Fibroblast of lung (primary cell): ENCODE measurements around the gene ENPP7. TPM values are rescaled to one million over a fixed set of nuclear protein-coding genes. Genes with fewer than 3 reads are reported as not detected.
"Not testable (repeated sequence)": the region's sequence is repeated elsewhere in the genome, so short reads cannot be mapped to it uniquely, and the experiment has no call there.

Experiments used
- DNase-seq, 2 donors: peaks; one replicate each; pipeline versions ENCODE4 v3.0.0 to v3.0.0-alpha.2; 2010; ENCODE audit warnings: low read depth in 2 of 2
- H2AFZ ChIP-seq: 2 replicates; pipeline ENCODE4 v1.5.1; 2012; ENCODE audit warnings: low read length, control low read depth, inconsistent platforms
- H3K27ac ChIP-seq: 2 replicates; pipeline ENCODE4 v1.5.1; 2011; ENCODE audit warnings: low read length, control low read depth; ENCODE audit not compliant: insufficient read depth
- H3K27me3 ChIP-seq: 2 replicates; pipeline ENCODE4 v1.5.1; 2011; ENCODE audit warnings: mild to moderate bottlenecking, low read length; ENCODE audit not compliant: control insufficient read depth, insufficient read depth
- H3K36me3 ChIP-seq: 2 replicates; pipeline ENCODE4 v1.5.1; 2011; ENCODE audit warnings: low read length; ENCODE audit not compliant: control insufficient read depth, insufficient read depth
- H3K4me1 ChIP-seq: 2 replicates; pipeline ENCODE4 v1.5.1; 2011; ENCODE audit warnings: low read length; ENCODE audit not compliant: control insufficient read depth, insufficient read depth; ENCODE audit errors: extremely low read depth
- H3K4me2 ChIP-seq: 2 replicates; pipeline ENCODE4 v1.5.1; 2011; ENCODE audit warnings: low read length, control low read depth; ENCODE audit not compliant: insufficient read depth; ENCODE audit errors: extremely low read depth
- H3K4me3 ChIP-seq, 4 experiments: fragments of 200-600 bp in 1 of 4; sonication (generic) in 1 of 4; replicated peaks in 1 of 4; 2 replicates each; pipeline ENCODE4 v1.5.1; 2011 to 2016; ENCODE audit warnings: low read length in 4 of 4, low read depth in 3 of 4, mild to moderate bottlenecking in 3 of 4, control low read depth in 2 of 4, inconsistent platforms in 1 of 4, mixed read lengths in 1 of 4; ENCODE audit not compliant: insufficient read depth in 1 of 4; ENCODE audit errors: control extremely low read depth in 1 of 4
- H3K79me2 ChIP-seq: 2 replicates; pipeline ENCODE4 v1.5.1; 2012; ENCODE audit warnings: mild to moderate bottlenecking, low read length, inconsistent platforms; ENCODE audit not compliant: control insufficient read depth, insufficient read depth
- H3K9ac ChIP-seq: 2 replicates; pipeline ENCODE4 v1.5.1; 2011; ENCODE audit warnings: mild to moderate bottlenecking, low read length, control low read depth; ENCODE audit not compliant: insufficient read depth
- H3K9me3 ChIP-seq: 2 replicates; pipeline ENCODE4 v1.5.1; 2012; ENCODE audit warnings: low read depth, low read length; ENCODE audit not compliant: control insufficient read depth, insufficient read depth
- H4K20me1 ChIP-seq: 2 replicates; pipeline ENCODE4 v1.5.1; 2011; ENCODE audit warnings: low read length; ENCODE audit not compliant: control insufficient read depth, insufficient read depth; ENCODE audit errors: extremely low read depth
- CTCF ChIP-seq, 2 donors: IDR thresholded peaks in 1 of 2; conservative IDR thresholded peaks in 1 of 2; 1 replicate in 1 of 2; 2 replicates in 1 of 2; pipeline ENCODE4 v1.5.1; 2011 to 2012; ENCODE audit warnings: low read length in 2 of 2, control low read depth in 1 of 2, inconsistent platforms in 1 of 2, low read depth in 1 of 2, mild to moderate bottlenecking in 1 of 2
- EZH2 ChIP-seq: IDR thresholded peaks from 2 replicates; pipeline ENCODE4 v1.5.1; 2012; ENCODE audit warnings: low read length, control low read depth, mild to moderate bottlenecking; ENCODE audit errors: missing control alignments
- polyA plus RNA-seq, 2 donors: library from polyadenylated mRNA; depleted of rRNA in 1 of 2; stranded (reverse) in 1 of 2; unstranded in 1 of 2; fragments of >200 nt; gene quantifications; 2 replicates each; pipeline ENCODE4 v1.2.1, GENCODE V29; 2011 to 2012; ENCODE audit warnings: missing spikeins in 1 of 2
- total RNA-seq: library from RNA; depleted of rRNA; stranded (reverse); fragments of >200 nt; gene quantifications from 2 replicates; pipeline ENCODE4 v1.2.1, GENCODE V29; 2014

ENPP7 gene
- total and polyA plus RNA-seq, 2 donors (not counting 1 experiment from before 2014, with no cell fraction given), result not detected

- Histone ChIP-seq H3K9me3 (no peaks in the 10 kb centered on the region), H3K36me3 (no peaks in the 10 kb centered on the region), H2AFZ (no peak overlapping the region), H3K4me2 (no peak overlapping the region), H4K20me1 (no peaks in the 10 kb centered on the region), H3K4me3 (no peak overlapping the region), H3K27me3 (peaks cover 25% of the 10 kb centered on the region), H3K9ac (no peak overlapping the region), H3K4me1 (no peaks in the 10 kb centered on the region), H3K79me2 (no peaks in the 10 kb centered on the region), H3K27ac (no peak overlapping the region)
- no peak for DNase-seq
- TF ChIP-seq CTCF (conservative IDR thresholded peaks at IDR 0.05 in 1 of 2, IDR thresholded peaks at IDR 0.05 in 1 of 2; ENCODE audit: low read depth in 1 of 2, low read length in 2 of 2) (no peak), EZH2 (no peak)
Observed at GRCh38 chr17:79769570-79770506, 39.1 kb downstream of the ENPP7 start.

- no peak overlapping the region for H3K27ac ChIP-seq
Observed at GRCh38 chr17:79771276-79771675, 40.5 kb downstream of the ENPP7 start.

GRCh38 chr17:79772726-79773125 lies 42.0 kb downstream of the ENPP7 start:
- not testable (repeated sequence) for DNase-seq, H3K9me3 ChIP-seq, H4K20me1 ChIP-seq, H3K79me2 ChIP-seq, H3K4me1 ChIP-seq, H3K36me3 ChIP-seq, H3K4me3 ChIP-seq, H3K4me2 ChIP-seq, H3K27ac ChIP-seq, H2AFZ ChIP-seq, H3K9ac ChIP-seq
- H3K27me3 ChIP-seq, result peaks cover 44% of the 10 kb centered on the region

More at GRCh38 chr17:79771276-79771675, 40.5 kb downstream of the ENPP7 start:
- Histone ChIP-seq H3K79me2 (no peaks in the 10 kb centered on the region), H3K4me1 (no peaks in the 10 kb centered on the region), H3K9ac (no peak overlapping the region), H3K4me3 (no peak overlapping the region), H4K20me1 (no peaks in the 10 kb centered on the region), H2AFZ (no peak overlapping the region), H3K4me2 (no peak overlapping the region), H3K36me3 (no peaks in the 10 kb centered on the region), H3K9me3 (no peaks in the 10 kb centered on the region), H3K27me3 (peaks cover 38% of the 10 kb centered on the region)
- no peak for DNase-seq
- TF ChIP-seq EZH2, result no peak
- TF ChIP-seq CTCF (conservative IDR thresholded peaks at IDR 0.05 in 1 of 2, IDR thresholded peaks at IDR 0.05 in 1 of 2; ENCODE audit: low read depth in 1 of 2, low read length in 2 of 2), result no peak
